Neural cell (in vitro differentiated cells): ENCODE data around the gene EFCAB6. TPM values are rescaled to one million over a fixed set of nuclear protein-coding genes. Genes with fewer than 3 reads are reported as not detected.

Source experiments
- H2AFZ ChIP-seq: fragments of 200-600, 300-800 bp; sonication (generic), shearing (Covaris generic); 2 replicates; pipeline ENCODE4 v1.6.0; 2014; ENCODE audit warnings: low read depth, mild to moderate bottlenecking, antibody characterized with exemption, low read length, moderate library complexity
- H3F3A ChIP-seq: fragments of 200-600 bp; shearing (Covaris generic); 2 replicates; pipeline ENCODE4 v1.6.1; 2016; ENCODE audit warnings: mild to moderate bottlenecking, moderate library complexity, mixed read lengths, antibody characterized with exemption, low read length; ENCODE audit not compliant: insufficient read depth, poor library complexity, severe bottlenecking
- H3K27ac ChIP-seq: fragments of 200-600, 300-800 bp; sonication (generic), shearing (Covaris generic); 2 replicates; pipeline ENCODE4 v1.5.1; 2014; ENCODE audit warnings: mild to moderate bottlenecking, low read length, moderate library complexity
- H3K27me3 ChIP-seq: fragments of 300-800, 200-600 bp; sonication (generic), shearing (Covaris generic); 2 replicates; pipeline ENCODE4 v1.6.0; 2014; ENCODE audit warnings: mild to moderate bottlenecking, low read depth, low read length, moderate library complexity; ENCODE audit not compliant: insufficient read depth
- H3K36me3 ChIP-seq: fragments of 300-800, 200-600 bp; sonication (generic), shearing (Covaris generic); 2 replicates; pipeline ENCODE4 v1.5.1; 2014; ENCODE audit warnings: mild to moderate bottlenecking, antibody characterized with exemption, low read length, moderate library complexity; ENCODE audit not compliant: insufficient read depth
- H3K4me2 ChIP-seq: fragments of 300-800, 200-600 bp; sonication (generic), shearing (Covaris generic); 2 replicates; pipeline ENCODE4 v1.6.0; 2014; ENCODE audit warnings: mild to moderate bottlenecking, low read length
- H3K4me3 ChIP-seq: fragments of 300-800, 200-600 bp; sonication (generic), shearing (Covaris generic); 2 replicates; pipeline ENCODE4 v1.5.1; 2014; ENCODE audit warnings: mild to moderate bottlenecking, low read length, moderate library complexity
- H3K79me2 ChIP-seq: fragments of 200-600 bp; shearing (Covaris generic); replicated peaks from 2 replicates; pipeline ENCODE4 v1.6.0; 2014; ENCODE audit warnings: mild to moderate bottlenecking, low read length, moderate library complexity; ENCODE audit not compliant: insufficient read depth
- H3K9ac ChIP-seq: fragments of 300-800, 200-600 bp; sonication (generic), shearing (Covaris generic); 2 replicates; pipeline ENCODE4 v1.6.1; 2016; ENCODE audit warnings: mild to moderate bottlenecking, low read length, mixed read lengths
- H3K9me2 ChIP-seq: fragments of 200-600 bp; shearing (Covaris generic); 2 replicates; pipeline ENCODE4 v1.6.1; 2016; ENCODE audit warnings: mild to moderate bottlenecking, low read length, mixed read lengths; ENCODE audit not compliant: insufficient read depth
- H3K9me3 ChIP-seq: fragments of 200-600, 300-800 bp; sonication (generic), shearing (Covaris generic); 2 replicates; pipeline ENCODE4 v1.6.1; 2016; ENCODE audit warnings: mild to moderate bottlenecking, mixed run types, low read length, moderate library complexity, mixed read lengths
- H4K20me1 ChIP-seq: fragments of 200-600 bp; shearing (Covaris generic); 2 replicates; pipeline ENCODE4 v1.6.1; 2016; ENCODE audit warnings: mild to moderate bottlenecking, mixed run types; ENCODE audit not compliant: insufficient read depth
- EP300 ChIP-seq: fragments of 450-650 bp; conservative IDR thresholded peaks from 2 replicates; pipeline ENCODE4 v1.6.1; 2014; ENCODE audit warnings: antibody characterized with exemption, mild to moderate bottlenecking, moderate library complexity; ENCODE audit not compliant: poor library complexity, severe bottlenecking
- EZH2 ChIP-seq: fragments of 200-600, 300-800 bp; shearing (Covaris generic), sonication (generic); IDR thresholded peaks from 2 replicates; pipeline ENCODE4 v1.6.1; 2014; ENCODE audit warnings: antibody characterized with exemption, low read length, borderline replicate concordance, mild to moderate bottlenecking; ENCODE audit not compliant: insufficient read depth, poor library complexity, severe bottlenecking
- MXI1 ChIP-seq: fragments of 450-650 bp; conservative IDR thresholded peaks from 2 replicates; pipeline ENCODE4 v1.6.1; 2014; ENCODE audit warnings: antibody characterized with exemption, mild to moderate bottlenecking; ENCODE audit not compliant: poor library complexity, severe bottlenecking
- POLR2AphosphoS5 ChIP-seq: IDR thresholded peaks from 2 replicates; pipeline ENCODE4 v1.6.1; 2012
- RAD21 ChIP-seq: fragments of 450-650 bp; conservative IDR thresholded peaks from 2 replicates; pipeline ENCODE4 v1.6.1; 2014; ENCODE audit warnings: antibody characterized with exemption, mild to moderate bottlenecking, moderate library complexity
- SMC3 ChIP-seq: fragments of 450-650 bp; conservative IDR thresholded peaks from 2 replicates; pipeline ENCODE4 v1.6.1; 2014; ENCODE audit warnings: antibody characterized with exemption, mild to moderate bottlenecking, moderate library complexity; ENCODE audit not compliant: poor library complexity
- TAF1 ChIP-seq: IDR thresholded peaks from 2 replicates; pipeline ENCODE4 v1.6.1; 2012; ENCODE audit warnings: low read depth
- polyA plus RNA-seq: library from polyadenylated mRNA; depleted of rRNA; stranded (reverse); fragments of >200 nt; gene quantifications from 2 replicates; pipeline ENCODE4 v1.2.3, GENCODE V29; 2014
- TF ChIP-seq, protein P1 (sequence below): fragments of 450-650 bp; IDR thresholded peaks from 2 replicates; pipeline ENCODE4 v1.5.1; 2014; ENCODE audit warnings: antibody characterized with exemption, mild to moderate bottlenecking, moderate library complexity; ENCODE audit not compliant: poor library complexity, severe bottlenecking
- TF ChIP-seq, protein P2 (sequence below): IDR thresholded peaks from 2 replicates; pipeline ENCODE4 v1.6.1; 2012; ENCODE audit warnings: borderline replicate concordance

Gene EFCAB6
- polyA plus RNA-seq, 1 donor from 2014 or later = 1.4 TPM

DNA sequence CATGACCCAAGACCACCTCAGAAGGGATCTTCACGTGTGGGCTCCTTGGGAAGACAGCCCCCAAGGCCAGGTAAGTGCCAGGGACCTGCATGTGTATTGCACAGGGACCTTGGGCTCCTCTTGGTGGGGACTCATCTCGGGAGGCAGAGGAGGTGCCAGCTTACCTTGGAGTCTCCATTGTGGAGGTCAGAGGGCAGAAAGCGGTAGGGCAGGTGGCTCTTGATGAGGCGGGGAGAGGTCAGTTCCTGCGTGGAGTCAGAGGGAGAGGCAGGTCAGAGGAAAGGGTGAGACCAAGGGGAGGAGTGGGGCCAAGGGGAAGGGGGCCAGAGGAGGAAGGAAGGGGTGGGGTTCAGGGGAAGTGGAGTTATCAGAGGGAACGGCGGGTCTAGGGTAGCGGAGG, 27.7 kb upstream of the EFCAB6 start:
- Histone ChIP-seq H3K36me3 (no peaks in the 10 kb centered on the region), H3K9me3 (no peaks in the 10 kb centered on the region), H3K4me3 (no peak overlapping the region), H4K20me1 (no peaks in the 10 kb centered on the region), H3K9me2 (no peaks in the 10 kb centered on the region), H3K27ac (no peak overlapping the region), H3K27me3 (no peaks in the 10 kb centered on the region), H3K9ac (no peak overlapping the region), H2AFZ (no peak overlapping the region), H3K4me2 (no peak overlapping the region), H3F3A (no peaks in the 10 kb centered on the region), H3K79me2 (no peaks in the 10 kb centered on the region)
- no peak for TF ChIP-seq POLR2AphosphoS5
- TF ChIP-seq, protein P1, sequence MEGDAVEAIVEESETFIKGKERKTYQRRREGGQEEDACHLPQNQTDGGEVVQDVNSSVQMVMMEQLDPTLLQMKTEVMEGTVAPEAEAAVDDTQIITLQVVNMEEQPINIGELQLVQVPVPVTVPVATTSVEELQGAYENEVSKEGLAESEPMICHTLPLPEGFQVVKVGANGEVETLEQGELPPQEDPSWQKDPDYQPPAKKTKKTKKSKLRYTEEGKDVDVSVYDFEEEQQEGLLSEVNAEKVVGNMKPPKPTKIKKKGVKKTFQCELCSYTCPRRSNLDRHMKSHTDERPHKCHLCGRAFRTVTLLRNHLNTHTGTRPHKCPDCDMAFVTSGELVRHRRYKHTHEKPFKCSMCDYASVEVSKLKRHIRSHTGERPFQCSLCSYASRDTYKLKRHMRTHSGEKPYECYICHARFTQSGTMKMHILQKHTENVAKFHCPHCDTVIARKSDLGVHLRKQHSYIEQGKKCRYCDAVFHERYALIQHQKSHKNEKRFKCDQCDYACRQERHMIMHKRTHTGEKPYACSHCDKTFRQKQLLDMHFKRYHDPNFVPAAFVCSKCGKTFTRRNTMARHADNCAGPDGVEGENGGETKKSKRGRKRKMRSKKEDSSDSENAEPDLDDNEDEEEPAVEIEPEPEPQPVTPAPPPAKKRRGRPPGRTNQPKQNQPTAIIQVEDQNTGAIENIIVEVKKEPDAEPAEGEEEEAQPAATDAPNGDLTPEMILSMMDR = no peak

DNA sequence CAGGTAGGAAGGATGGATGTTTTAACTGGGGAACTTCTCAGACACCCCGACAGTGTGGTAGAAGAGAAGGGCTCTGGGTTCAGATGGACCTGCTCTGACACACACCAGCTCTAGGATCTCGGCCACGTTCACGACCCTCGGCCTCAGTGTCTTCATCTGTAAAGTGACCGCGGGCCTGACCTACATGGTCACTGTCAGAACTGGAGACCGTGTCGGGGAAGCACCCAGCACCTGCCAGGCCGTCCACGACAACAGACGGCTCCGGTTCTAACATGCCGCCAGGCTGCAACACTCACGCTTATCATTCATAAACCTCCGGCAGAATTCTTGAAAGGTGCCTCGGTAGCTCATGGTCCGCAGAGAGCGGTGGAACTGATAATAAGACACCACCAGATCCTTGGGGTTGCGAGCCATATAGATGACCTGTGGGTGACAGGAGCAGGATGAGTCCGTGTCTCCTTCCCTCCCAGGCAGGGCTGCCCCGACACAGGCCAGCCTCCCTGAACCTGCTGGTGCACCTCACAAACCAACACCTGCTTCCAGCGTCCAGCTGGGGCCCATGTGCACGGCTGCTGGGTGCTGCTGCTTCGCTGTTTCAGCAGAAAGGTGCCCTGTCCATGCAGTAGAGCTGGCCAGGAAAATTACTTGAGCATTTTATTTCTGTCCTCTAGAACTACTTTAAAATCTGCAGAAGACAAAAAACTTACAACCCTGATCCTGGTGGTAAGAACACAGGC, 26.6 kb upstream of the EFCAB6 start:
- Histone ChIP-seq H3K27ac (no peak overlapping the region), H3K79me2 (no peaks in the 10 kb centered on the region), H3K4me3 (no peak overlapping the region), H3K4me2 (no peak overlapping the region), H4K20me1 (no peaks in the 10 kb centered on the region), H3K9me2 (no peaks in the 10 kb centered on the region), H3K27me3 (no peaks in the 10 kb centered on the region), H2AFZ (no peak overlapping the region), H3K9me3 (no peaks in the 10 kb centered on the region), H3K36me3 (no peaks in the 10 kb centered on the region), H3F3A (no peaks in the 10 kb centered on the region), H3K9ac (no peak overlapping the region)
- TF ChIP-seq POLR2AphosphoS5 = no peak
- no peak for TF ChIP-seq RAD21
- TF ChIP-seq TAF1 = no peak
- TF ChIP-seq MXI1 = no peak

DNA sequence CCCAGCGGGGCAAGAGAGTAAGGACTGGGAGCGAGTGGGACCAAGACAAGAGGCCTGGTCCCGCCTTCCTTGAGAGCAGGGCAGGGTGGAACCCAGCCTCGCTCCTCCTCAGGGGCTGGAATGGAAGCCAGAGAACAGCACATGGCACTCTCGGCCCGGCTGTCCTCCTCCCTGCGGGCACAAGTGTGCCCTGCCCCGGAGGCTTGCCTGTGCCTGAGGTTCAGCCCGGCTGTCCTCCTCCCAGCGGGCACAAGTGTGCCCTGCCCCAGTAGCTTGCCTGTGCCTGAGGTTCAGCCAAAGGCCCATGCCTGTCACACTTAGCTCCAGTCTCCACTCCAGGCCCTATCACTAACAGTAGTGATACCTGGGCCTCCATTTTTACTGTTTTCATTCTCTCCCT, 26.1 kb upstream of the EFCAB6 start:
- no peaks in the 10 kb centered on the region for H3K9me2 ChIP-seq
- H3K36me3 ChIP-seq = no peaks in the 10 kb centered on the region

More for the DNA sequence above, 26.1 kb upstream of the EFCAB6 start:
- no peaks in the 10 kb centered on the region for H3F3A ChIP-seq
- H4K20me1 ChIP-seq = no peaks in the 10 kb centered on the region
- no peak overlapping the region for H3K27ac ChIP-seq
- no peaks in the 10 kb centered on the region for H3K27me3 ChIP-seq
- H3K4me2 ChIP-seq = no peak overlapping the region
- TF ChIP-seq SMC3 (no peak), EZH2 (no peak), EP300 (no peak), TAF1 (no peak), MXI1 (no peak), POLR2AphosphoS5 (no peak), RAD21 (no peak)
- TF ChIP-seq, protein P1 = no peak
- TF ChIP-seq, protein P2, sequence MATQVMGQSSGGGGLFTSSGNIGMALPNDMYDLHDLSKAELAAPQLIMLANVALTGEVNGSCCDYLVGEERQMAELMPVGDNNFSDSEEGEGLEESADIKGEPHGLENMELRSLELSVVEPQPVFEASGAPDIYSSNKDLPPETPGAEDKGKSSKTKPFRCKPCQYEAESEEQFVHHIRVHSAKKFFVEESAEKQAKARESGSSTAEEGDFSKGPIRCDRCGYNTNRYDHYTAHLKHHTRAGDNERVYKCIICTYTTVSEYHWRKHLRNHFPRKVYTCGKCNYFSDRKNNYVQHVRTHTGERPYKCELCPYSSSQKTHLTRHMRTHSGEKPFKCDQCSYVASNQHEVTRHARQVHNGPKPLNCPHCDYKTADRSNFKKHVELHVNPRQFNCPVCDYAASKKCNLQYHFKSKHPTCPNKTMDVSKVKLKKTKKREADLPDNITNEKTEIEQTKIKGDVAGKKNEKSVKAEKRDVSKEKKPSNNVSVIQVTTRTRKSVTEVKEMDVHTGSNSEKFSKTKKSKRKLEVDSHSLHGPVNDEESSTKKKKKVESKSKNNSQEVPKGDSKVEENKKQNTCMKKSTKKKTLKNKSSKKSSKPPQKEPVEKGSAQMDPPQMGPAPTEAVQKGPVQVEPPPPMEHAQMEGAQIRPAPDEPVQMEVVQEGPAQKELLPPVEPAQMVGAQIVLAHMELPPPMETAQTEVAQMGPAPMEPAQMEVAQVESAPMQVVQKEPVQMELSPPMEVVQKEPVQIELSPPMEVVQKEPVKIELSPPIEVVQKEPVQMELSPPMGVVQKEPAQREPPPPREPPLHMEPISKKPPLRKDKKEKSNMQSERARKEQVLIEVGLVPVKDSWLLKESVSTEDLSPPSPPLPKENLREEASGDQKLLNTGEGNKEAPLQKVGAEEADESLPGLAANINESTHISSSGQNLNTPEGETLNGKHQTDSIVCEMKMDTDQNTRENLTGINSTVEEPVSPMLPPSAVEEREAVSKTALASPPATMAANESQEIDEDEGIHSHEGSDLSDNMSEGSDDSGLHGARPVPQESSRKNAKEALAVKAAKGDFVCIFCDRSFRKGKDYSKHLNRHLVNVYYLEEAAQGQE = no peak
- no peaks in the 10 kb centered on the region for H3K79me2 ChIP-seq
- no peak overlapping the region for H3K9ac ChIP-seq
- H3K4me3 ChIP-seq = no peak overlapping the region
- no peak overlapping the region for H2AFZ ChIP-seq
- H3K9me3 ChIP-seq = no peaks in the 10 kb centered on the region
